ENCODE measurements around the gene COL21A1.

- TF ChIP-seq POLR2A (IDR thresholded peaks at IDR 0.05): no peak
- TF ChIP-seq CTCF (IDR thresholded peaks at IDR 0.05): no peak
- no peak for TF ChIP-seq POLR2AphosphoS5 (IDR thresholded peaks at IDR 0.05)
- no peak for TF ChIP-seq EP300 (IDR thresholded peaks at IDR 0.05)
Observed at GRCh38 chr6:56255349-56255748, 8.0 kb upstream of the COL21A1 start.

Measured in gastroesophageal sphincter (tissue), 3 donors.